Lung (tissue), 12 donors: ENCODE measurements around the gene FRMD4A. TPM values are rescaled to one million over a fixed set of nuclear protein-coding genes. Genes with fewer than 3 reads are reported as not detected.

Source experiments
- ATAC-seq: fragments of 200-7000 bp; cut with Tn5 transposase; one replicate; pipeline ENCODE4 v1.9.1; 2020; ENCODE audit warnings: moderate number of reproducible peaks; ENCODE audit not compliant: insufficient read depth, low FRiP score
- DNase-seq, 3 donors: peaks; one replicate each; pipeline ENCODE4 v3.0.0-alpha.2; 2013 to 2017
- H3K27ac ChIP-seq, 2 donors: one replicate each; pipeline ENCODE4 v1.5.1; 2013; ENCODE audit warnings: mild to moderate bottlenecking in 2 of 2, moderate library complexity in 2 of 2, control low read depth in 1 of 2, inconsistent platforms in 1 of 2, low read depth in 1 of 2, low read length in 1 of 2
- H3K27me3 ChIP-seq, 3 donors: one replicate each; pipeline ENCODE4 v1.5.1; 2013; ENCODE audit warnings: low read length in 2 of 3; ENCODE audit not compliant: control insufficient read depth in 3 of 3, insufficient read depth in 3 of 3
- H3K36me3 ChIP-seq, 4 donors: one replicate each; pipeline ENCODE4 v1.5.1; 2013; ENCODE audit warnings: low read length in 4 of 4, mild to moderate bottlenecking in 1 of 4, moderate library complexity in 1 of 4; ENCODE audit not compliant: control insufficient read depth in 4 of 4, insufficient read depth in 4 of 4
- H3K4me1 ChIP-seq, 5 donors: one replicate each; pipeline ENCODE4 v1.5.1; 2013; ENCODE audit warnings: low read length in 5 of 5, mild to moderate bottlenecking in 2 of 5, moderate library complexity in 1 of 5; ENCODE audit not compliant: control insufficient read depth in 5 of 5, insufficient read depth in 5 of 5
- H3K4me3 ChIP-seq: one replicate; pipeline ENCODE4 v1.5.1; 2013; ENCODE audit warnings: mild to moderate bottlenecking, control low read depth, moderate library complexity
- H3K9ac ChIP-seq, 2 donors: one replicate each; pipeline ENCODE4 v1.5.1; 2013; ENCODE audit warnings: low read length in 2 of 2, control low read depth in 1 of 2; ENCODE audit not compliant: insufficient read depth in 1 of 2
- H3K9me3 ChIP-seq, 4 donors: one replicate each; pipeline ENCODE4 v1.5.1; 2013; ENCODE audit warnings: low read length in 3 of 4, mild to moderate bottlenecking in 1 of 4, moderate library complexity in 1 of 4; ENCODE audit not compliant: control insufficient read depth in 4 of 4, insufficient read depth in 3 of 4
- CTCF ChIP-seq: IDR thresholded peaks from 2 replicates; pipeline ENCODE4 v1.5.1; 2012; ENCODE audit warnings: mild to moderate bottlenecking; ENCODE audit errors: control extremely low read depth, extremely low read depth
- WGBS, 2 donors: extraction: QIAGEN DNeasy Blood & Tissue Kit; methylation state at CpG; one replicate each; pipeline ENCODE4 v1.1.7; 2013; 5-methylcytosine and 5-hydroxymethylcytosine counted together
- polyA plus RNA-seq, 2 donors: library from polyadenylated mRNA; stranded (reverse); fragments of 200-250 nt; gene quantifications; one replicate each; pipeline ENCODE4 v1.2.1, GENCODE V29; 2013
- total RNA-seq, 2 donors: library from RNA; depleted of rRNA in 1 of 2; stranded (reverse); fragments of >200 nt in 1 of 2; gene quantifications; one replicate each; pipeline ENCODE4 v1.2.1, GENCODE V29; 2014 to 2021
- donor health status: control.
- donor health status: control.
- donor health status: Bipolar disorder and iron deficiency.
- donor health status: healthy.
- donor health status: DM: yes; HTN: yes; CAD: no.

FRMD4A gene
- total and polyA plus RNA-seq, 4 donors: 12.0 to 64.5 (median 29.3) TPM

GRCh38 chr10:13624630-13625029, 706.1 kb downstream of the FRMD4A start:
- no peak for TF ChIP-seq CTCF
- no peaks in the 10 kb centered on the region for H3K9me3 ChIP-seq
- peaks cover 0 to 5% (median 0%) of the 10 kb centered on the region in 5 donors for H3K4me1 ChIP-seq
- ATAC-seq (no peak), DNase-seq (no peak)
- no peak overlapping the region for H3K27ac ChIP-seq
- 96 to 97% methylated on average over 1 of the region's 1 CpG for WGBS, 2 donors
- no peak overlapping the region for H3K4me3 ChIP-seq
- H3K36me3 ChIP-seq: peaks cover 3 to 11% (median 6%) of the 10 kb centered on the region in 4 donors
- no peaks in the 10 kb centered on the region for H3K27me3 ChIP-seq
- no peak overlapping the region for H3K9ac ChIP-seq

- no peak for TF ChIP-seq CTCF
- WGBS, 2 donors: 97 to 98% methylated on average over 2 of the region's 2 CpGs
- ATAC-seq: no peak
Observed at GRCh38 chr10:13621931-13622330, 708.8 kb downstream of the FRMD4A start.

GRCh38 chr10:13617116-13617515, 713.6 kb downstream of the FRMD4A start:
- no peaks in the 10 kb centered on the region for H3K27me3 ChIP-seq
- H3K4me3 ChIP-seq: no peak overlapping the region
- no peak overlapping the region for H3K9ac ChIP-seq
- H3K27ac ChIP-seq: no peak overlapping the region
- H3K36me3 ChIP-seq: peaks cover 11 to 25% (median 15%) of the 10 kb centered on the region in 4 donors
- peaks cover 0 to 33% (median 7%) of the 10 kb centered on the region in 5 donors for H3K4me1 ChIP-seq
- no peaks in the 10 kb centered on the region for H3K9me3 ChIP-seq
- ATAC-seq (no peak), DNase-seq (peak in 2 of 3 donors; percentile 82 to 92)
- no peak for TF ChIP-seq CTCF
- 73 to 79% methylated on average over 4 of the region's 4 CpGs for WGBS, 2 donors

More at GRCh38 chr10:13621931-13622330, 708.8 kb downstream of the FRMD4A start:
- Histone ChIP-seq H3K27me3 (no peaks in the 10 kb centered on the region), H3K9ac (no peak overlapping the region), H3K4me3 (no peak overlapping the region), H3K9me3 (no peaks in the 10 kb centered on the region), H3K4me1 (peaks cover 0 to 4% (median 0%) of the 10 kb centered on the region in 5 donors), H3K36me3 (peaks cover 12 to 15% (median 13%) of the 10 kb centered on the region in 4 donors), H3K27ac (no peak overlapping the region)
- no peak for DNase-seq
